Activated CD4-positive, alpha-beta memory T cell treated with anti-CD3 and anti-CD28 coated beads for 36 hours (primary cell): ENCODE measurements around the gene KHSRP. TPM values are rescaled to one million over a fixed set of nuclear protein-coding genes. Genes with fewer than 3 reads are reported as not detected.

Source experiments
- CTCF ChIA-PET: fragments of 350-600 bp; sonication (Branson Sonifier 250); formaldehyde crosslinking; loops from one replicate; lab custom pipeline; 2021; ENCODE audit warnings: antibody characterized with exemption, inconsistent platforms; lab: Charles Lee
- POLR2A ChIA-PET: fragments of 350-600 bp; sonication (Branson Sonifier 250); formaldehyde crosslinking; loops from one replicate; lab custom pipeline; 2021; ENCODE audit warnings: antibody characterized with exemption; lab: Charles Lee
- DNase-seq: peaks from one replicate; pipeline ENCODE4 v3.0.0-alpha.2; 2020
- H3K27ac Mint-ChIP-seq: one replicate; pipeline ENCODE4 v1.8.0; 2021; ENCODE audit warnings: mixed read lengths
- H3K27me3 Mint-ChIP-seq: one replicate; pipeline ENCODE4 v1.8.0; 2021; ENCODE audit warnings: mixed read lengths
- H3K36me3 Mint-ChIP-seq: one replicate; pipeline ENCODE4 v1.8.0; 2021; ENCODE audit warnings: mixed read lengths
- H3K4me1 Mint-ChIP-seq: one replicate; pipeline ENCODE4 v1.8.0; 2021; ENCODE audit warnings: low read depth, mixed read lengths
- H3K4me3 Mint-ChIP-seq: one replicate; pipeline ENCODE4 v1.8.0; 2021; ENCODE audit warnings: mild to moderate bottlenecking, mixed read lengths
- H3K9me3 Mint-ChIP-seq: one replicate; pipeline ENCODE4 v1.8.0; 2021; ENCODE audit warnings: mixed read lengths
- intact Hi-C: fragments of 100-400 bp; cut with micrococcal nuclease; formaldehyde crosslinking; loops from one replicate; pipeline ENCODE4 v1.15.1; 2023
- total RNA-seq, 2 experiments: library from RNA; stranded (reverse); gene quantifications; one replicate each; pipeline ENCODE4 v1.2.3, GENCODE V29; 2021

Gene KHSRP
- total RNA-seq, 2 experiments from 2014 or later = 296 to 305 TPM

DNA sequence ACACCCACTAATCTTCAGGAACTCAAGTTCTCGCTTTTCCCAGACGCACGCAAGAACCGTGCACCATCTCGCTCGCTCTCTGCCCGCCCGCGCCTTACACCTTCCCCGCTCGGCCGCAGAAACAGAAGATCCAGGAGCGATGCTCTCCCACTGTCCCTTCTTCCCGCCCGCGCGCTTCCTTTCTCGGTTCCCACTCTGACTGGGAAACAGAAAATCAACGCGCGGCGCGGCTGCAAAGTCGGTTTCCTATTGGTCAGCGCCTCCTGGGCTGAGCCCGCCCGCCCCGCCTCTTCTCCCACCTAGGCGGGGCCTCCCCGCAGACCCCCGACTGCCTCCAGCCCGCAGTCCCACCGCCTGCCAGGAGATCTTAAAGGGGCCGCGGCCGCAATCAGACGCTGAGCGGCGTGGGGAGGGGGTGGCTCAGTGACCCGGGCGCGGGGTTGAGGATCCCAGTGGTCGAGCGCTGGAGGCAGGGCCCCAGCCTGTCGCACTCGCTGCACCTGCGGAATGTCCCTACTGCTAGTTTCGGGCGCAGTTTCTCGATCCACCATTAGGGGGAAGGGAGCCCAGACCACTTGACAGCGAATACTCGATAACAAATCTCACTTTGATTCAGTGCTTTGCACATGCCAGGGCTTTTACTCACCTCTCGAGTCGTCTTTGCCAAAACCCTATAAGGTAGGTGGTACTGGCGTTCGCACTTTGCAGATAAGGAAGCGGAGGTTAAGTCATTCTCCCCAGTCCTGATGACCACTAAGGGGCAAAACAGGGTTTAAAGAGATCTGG lies 35.7 kb upstream of the KHSRP start:
- peak; percentile 98 for DNase-seq
- H3K36me3 Mint-ChIP-seq = peaks cover 11% of the 10 kb centered on the region
- peaks cover 21% of the 10 kb centered on the region for H3K4me1 Mint-ChIP-seq
- CTCF ChIA-PET = interaction anchor here (0.6 kb wide), 1 partner anchor 61 kb away, joined by 4 read pairs; no protein-coding TSS in a partner anchor
- intact Hi-C loops = loop anchor here (1.0 to 5.0 kb wide), 6 partner anchors 21 to 261 kb away; partner anchors contain the start of genes DENND1C and GTF2F1
- POLR2A ChIA-PET = interaction anchor here (1.1 kb wide), 1 partner anchor 21 kb away, joined by 3 read pairs; the partner anchor contains the start of gene DENND1C
- H3K9me3 Mint-ChIP-seq = peaks cover 8% of the 10 kb centered on the region
- H3K27me3 Mint-ChIP-seq = no peaks in the 10 kb centered on the region
- H3K27ac Mint-ChIP-seq = peak overlapping the region; percentile 88
- H3K4me3 Mint-ChIP-seq = peak overlapping the region; percentile 91

DNA sequence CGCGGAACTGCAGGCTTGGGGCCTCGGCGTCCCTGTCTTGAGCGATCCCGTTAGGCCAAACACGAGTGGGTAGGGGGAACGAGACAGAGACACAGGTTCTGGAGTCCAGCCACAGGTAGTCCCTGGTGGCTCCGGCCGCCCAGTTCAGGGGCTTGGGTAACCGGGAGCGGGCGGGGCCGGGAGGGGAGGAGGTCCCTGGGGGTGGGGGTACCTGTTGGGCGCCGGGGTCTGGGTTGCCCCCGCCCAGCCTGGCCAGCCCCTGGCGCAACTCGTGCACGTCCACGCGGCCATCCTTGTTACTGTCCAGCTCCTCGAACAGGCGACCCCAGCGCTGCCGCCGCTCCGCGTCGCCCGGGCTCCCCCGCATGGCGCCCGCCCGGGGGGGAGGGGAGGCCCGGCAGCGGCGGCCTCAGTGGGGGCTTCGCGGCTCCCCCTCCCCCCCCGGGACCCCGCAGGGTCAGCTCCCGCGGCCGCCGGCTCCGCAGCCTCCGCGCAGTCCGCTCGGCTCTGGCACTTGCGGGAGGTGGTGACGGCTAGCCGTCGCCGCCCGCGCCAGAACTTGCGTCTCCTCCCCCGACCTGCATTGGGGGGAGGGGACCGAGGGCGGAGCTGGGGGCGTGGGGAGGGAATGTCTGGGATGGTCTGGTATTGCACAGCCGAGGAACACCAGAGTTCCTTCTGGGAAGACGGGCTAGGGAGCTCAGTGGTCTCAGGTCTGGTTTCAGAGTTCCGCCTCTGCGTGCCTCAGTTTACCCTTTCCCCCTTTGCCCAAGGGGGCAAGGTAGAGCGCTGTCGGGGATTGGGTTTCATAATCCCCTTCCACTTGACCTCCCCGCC lies 34.9 kb upstream of the KHSRP start, which contains the start of gene SLC25A23:
TSS of gene SLC25A23 (minus strand) at position 531 of the 837 bp plus-strand sequence. CDS start at position 367, 164 bp downstream.
- ChIA-PET CTCF (no interaction called here), POLR2A (interaction anchor here (1.1 kb wide), 1 partner anchor 22 kb away, joined by 3 read pairs; the partner anchor contains the start of gene DENND1C)
- DNase-seq = peak; percentile 73
- Mint-ChIP-seq H3K4me3 (peak within 1 kb of the TSS; percentile 91), H3K36me3 (peaks cover 19% of the 10 kb centered on the region), H3K27me3 (no peaks in the 10 kb centered on the region), H3K9me3 (peaks cover 16% of the 10 kb centered on the region), H3K4me1 (peaks cover 16% of the 10 kb centered on the region), H3K27ac (peak within 1 kb of the TSS; percentile 88)
- intact Hi-C loops = loop anchor here (1.0 to 5.0 kb wide), 6 partner anchors 22 to 260 kb away; partner anchors contain the start of genes DENND1C and GTF2F1

DNA sequence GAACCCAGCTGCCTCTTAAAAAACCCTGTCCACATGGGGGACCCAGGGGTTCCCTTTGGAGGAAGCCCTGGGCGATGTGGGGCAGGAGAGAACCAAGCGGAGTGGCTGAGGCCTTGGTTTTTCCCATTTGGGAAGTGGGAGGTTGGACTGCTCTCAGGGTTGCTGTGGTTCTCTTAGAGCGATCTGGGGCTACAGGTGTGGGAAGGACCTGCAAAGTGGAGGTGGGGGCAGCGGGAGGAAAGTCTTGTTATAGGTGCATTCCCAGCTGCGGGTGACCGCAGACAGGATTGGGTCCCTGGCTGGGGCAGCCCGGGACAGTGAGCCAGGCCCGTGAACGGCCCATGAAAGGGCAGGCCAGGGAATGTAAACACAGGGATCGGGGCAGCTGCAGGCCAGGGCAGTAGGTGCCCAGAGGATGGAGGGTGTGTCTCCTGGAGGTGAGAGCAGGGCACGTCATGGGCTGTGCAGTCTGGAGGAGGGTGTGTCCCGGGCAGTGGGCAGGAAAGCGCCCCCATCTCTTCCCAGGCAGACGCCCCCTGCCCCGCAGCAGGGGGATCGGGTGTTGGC lies 34.2 kb upstream of the KHSRP start:
- Mint-ChIP-seq H3K9me3 (peaks cover 23% of the 10 kb centered on the region), H3K27me3 (no peaks in the 10 kb centered on the region), H3K27ac (no peak overlapping the region), H3K4me1 (peaks cover 13% of the 10 kb centered on the region), H3K4me3 (peak overlapping the region; percentile 82), H3K36me3 (peaks cover 26% of the 10 kb centered on the region)
- intact Hi-C loops = no loop called here
- ChIA-PET POLR2A (interaction anchor here (1.1 kb wide), 1 partner anchor 22 kb away, joined by 3 read pairs; the partner anchor contains the start of gene DENND1C), CTCF (no interaction called here)
- DNase-seq = no peak

DNA sequence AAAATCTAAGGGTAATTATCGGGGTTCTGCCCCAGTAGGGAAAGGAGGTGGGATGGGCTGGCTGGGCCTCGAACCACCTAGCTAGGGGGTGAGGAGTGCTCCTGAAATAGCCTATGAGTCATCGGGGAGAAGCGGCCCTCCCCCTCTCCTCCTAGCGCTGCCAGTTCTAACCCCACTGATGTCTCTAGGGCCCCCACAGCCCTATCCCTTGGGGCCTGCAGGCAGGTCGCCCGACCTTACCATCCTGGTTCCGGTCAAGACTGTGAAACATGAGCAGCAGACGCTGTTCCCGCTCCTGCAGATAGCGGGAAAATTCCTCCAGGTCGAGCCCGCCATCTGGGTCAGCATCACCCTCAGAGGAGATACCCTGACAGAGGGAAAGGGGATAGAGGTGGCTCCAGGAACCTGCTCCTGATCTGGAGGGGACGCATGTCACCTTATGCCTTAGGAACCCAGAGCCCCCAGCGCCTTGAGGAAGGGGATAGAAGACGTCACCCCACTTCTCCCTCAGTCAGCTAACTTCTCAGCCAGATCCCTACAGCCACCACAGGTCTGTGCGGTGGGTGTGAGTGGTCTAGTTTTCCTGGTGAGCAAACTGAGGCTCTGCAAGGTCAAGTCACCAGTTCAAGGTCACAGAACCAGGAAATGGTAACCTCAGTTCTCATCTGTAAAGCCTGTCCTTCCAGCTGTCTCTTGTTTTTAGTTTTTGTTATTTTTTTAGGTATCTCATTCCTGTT lies 33.5 kb upstream of the KHSRP start:
- no peaks in the 10 kb centered on the region for H3K27me3 Mint-ChIP-seq
- CTCF ChIA-PET = no interaction called here
- peak overlapping the region; percentile 82 for H3K4me3 Mint-ChIP-seq
- peaks cover 12% of the 10 kb centered on the region for H3K4me1 Mint-ChIP-seq
- H3K36me3 Mint-ChIP-seq = peaks cover 31% of the 10 kb centered on the region
- intact Hi-C loops = no loop called here
- no peak overlapping the region for H3K27ac Mint-ChIP-seq
- POLR2A ChIA-PET = no interaction called here
- DNase-seq = no peak
- H3K9me3 Mint-ChIP-seq = peaks cover 27% of the 10 kb centered on the region

DNA sequence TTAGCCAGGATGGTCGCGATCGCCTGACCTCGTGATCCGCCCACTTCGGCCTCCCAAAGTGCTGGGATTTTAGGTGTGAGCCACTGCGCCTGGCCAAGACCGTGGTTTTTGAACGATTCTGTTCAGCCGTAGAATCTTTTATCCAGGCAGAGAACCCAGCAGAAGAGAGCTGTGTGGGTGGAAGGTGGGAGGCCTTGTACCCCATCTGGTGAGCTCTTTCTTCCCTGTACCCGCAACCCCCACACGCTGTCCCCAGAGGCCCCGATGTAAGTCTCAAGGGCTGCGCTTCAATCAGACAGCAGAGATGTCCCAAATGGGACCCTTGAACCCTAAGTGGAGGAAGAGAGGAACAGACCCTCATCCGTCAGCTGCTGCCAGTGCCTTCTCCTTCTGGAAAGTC lies 31.3 kb upstream of the KHSRP start:
- peaks cover 12% of the 10 kb centered on the region for H3K4me1 Mint-ChIP-seq
- no peak overlapping the region for H3K4me3 Mint-ChIP-seq
- peaks cover 36% of the 10 kb centered on the region for H3K36me3 Mint-ChIP-seq
- H3K27me3 Mint-ChIP-seq = no peaks in the 10 kb centered on the region
- no peak overlapping the region for H3K27ac Mint-ChIP-seq
- ChIA-PET POLR2A (no interaction called here), CTCF (no interaction called here)
- H3K9me3 Mint-ChIP-seq = peaks cover 27% of the 10 kb centered on the region
- intact Hi-C loops = no loop called here
- DNase-seq = no peak

DNA sequence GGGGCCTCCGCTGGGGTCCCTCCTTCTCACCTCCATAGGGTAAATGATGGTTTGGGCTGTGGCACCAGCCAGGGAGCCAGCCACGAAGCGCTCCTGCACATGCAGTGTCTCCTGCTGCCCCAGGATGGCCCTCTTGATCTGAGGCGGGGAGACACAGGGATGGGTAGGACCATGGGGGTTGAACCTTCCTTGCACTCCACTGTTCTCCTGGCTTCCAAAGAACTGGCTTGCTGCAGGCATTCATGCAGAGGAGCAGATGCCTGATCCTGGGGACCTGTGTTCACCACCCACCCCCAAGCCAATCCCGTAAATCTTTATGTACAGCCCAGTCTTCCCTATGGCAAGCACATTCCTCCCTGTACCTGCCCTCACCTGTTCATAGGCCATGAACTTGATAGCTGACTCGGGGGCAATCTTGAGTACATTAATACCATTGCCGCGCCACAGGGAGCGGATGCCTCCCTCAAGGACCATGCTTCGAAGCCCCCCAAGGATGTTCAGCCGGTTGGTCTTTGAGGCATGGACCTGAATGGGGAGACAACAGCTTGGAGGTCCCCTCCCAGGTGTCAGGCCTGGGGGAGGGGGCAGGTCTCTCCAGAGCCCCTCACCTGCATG lies 29.4 kb upstream of the KHSRP start:
- no peak overlapping the region for H3K27ac Mint-ChIP-seq
- POLR2A ChIA-PET = no interaction called here
- intact Hi-C loops = no loop called here
- peaks cover 27% of the 10 kb centered on the region for H3K9me3 Mint-ChIP-seq
- no peak for DNase-seq
- CTCF ChIA-PET = interaction anchor here (0.6 kb wide), 1 partner anchor 15 kb away, joined by 3 read pairs; no protein-coding TSS in a partner anchor
- H3K36me3 Mint-ChIP-seq = peaks cover 39% of the 10 kb centered on the region
- H3K4me1 Mint-ChIP-seq = peaks cover 6% of the 10 kb centered on the region
- H3K27me3 Mint-ChIP-seq = no peaks in the 10 kb centered on the region
- H3K4me3 Mint-ChIP-seq = no peak overlapping the region

DNA sequence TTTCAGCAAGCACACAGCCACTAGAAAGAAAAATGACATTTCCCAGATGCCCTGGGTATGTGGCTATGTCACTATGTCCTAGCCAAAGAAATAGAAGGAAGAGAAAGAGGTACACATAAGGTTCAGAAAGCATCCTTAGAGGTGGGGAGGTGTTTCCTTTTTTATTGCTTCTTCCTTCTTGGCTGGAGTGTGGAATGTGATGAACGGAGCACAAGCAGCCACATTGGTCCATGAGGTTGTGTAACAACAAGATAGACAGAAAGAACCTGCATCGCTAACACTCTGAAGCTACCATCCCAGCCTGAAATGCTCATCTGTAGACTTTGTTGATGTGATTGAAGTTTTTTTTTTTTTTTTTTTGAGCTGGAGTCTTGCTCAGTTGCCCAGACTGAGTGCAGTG lies 28.3 kb upstream of the KHSRP start:
- CTCF ChIA-PET = no interaction called here
- no peaks in the 10 kb centered on the region for H3K27me3 Mint-ChIP-seq
- no peak overlapping the region for H3K27ac Mint-ChIP-seq
- intact Hi-C loops = no loop called here
- H3K9me3 Mint-ChIP-seq = peaks cover 27% of the 10 kb centered on the region
- no peak overlapping the region for H3K4me3 Mint-ChIP-seq
- no peaks in the 10 kb centered on the region for H3K4me1 Mint-ChIP-seq
- H3K36me3 Mint-ChIP-seq = peaks cover 39% of the 10 kb centered on the region
- DNase-seq = no peak
- POLR2A ChIA-PET = no interaction called here

DNA sequence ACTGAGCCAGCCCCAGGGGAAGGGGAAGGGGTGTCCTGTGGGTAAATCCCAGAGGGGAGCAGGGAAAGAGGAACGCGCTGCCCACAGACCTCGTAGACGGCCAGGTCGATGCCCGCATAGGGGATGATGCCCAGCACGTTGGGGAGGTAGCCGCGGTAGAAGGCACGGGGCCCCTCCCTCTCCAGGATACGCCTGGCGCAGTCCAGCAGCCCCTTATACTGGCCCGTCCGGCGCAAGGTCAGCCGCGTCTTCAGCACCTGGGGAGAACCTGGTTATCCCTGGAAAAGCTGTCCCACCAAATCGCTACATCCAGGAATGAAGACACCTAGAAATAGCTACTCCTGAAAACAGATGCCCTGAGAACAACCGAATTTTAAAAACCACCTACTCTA lies 27.6 kb upstream of the KHSRP start:
- intact Hi-C loops = no loop called here
- ChIA-PET POLR2A (no interaction called here), CTCF (no interaction called here)
- no peaks in the 10 kb centered on the region for H3K27me3 Mint-ChIP-seq
- no peak overlapping the region for H3K27ac Mint-ChIP-seq
- peaks cover 27% of the 10 kb centered on the region for H3K9me3 Mint-ChIP-seq
- DNase-seq = no peak
- no peaks in the 10 kb centered on the region for H3K4me1 Mint-ChIP-seq
- no peak overlapping the region for H3K4me3 Mint-ChIP-seq
- H3K36me3 Mint-ChIP-seq = peaks cover 39% of the 10 kb centered on the region

DNA sequence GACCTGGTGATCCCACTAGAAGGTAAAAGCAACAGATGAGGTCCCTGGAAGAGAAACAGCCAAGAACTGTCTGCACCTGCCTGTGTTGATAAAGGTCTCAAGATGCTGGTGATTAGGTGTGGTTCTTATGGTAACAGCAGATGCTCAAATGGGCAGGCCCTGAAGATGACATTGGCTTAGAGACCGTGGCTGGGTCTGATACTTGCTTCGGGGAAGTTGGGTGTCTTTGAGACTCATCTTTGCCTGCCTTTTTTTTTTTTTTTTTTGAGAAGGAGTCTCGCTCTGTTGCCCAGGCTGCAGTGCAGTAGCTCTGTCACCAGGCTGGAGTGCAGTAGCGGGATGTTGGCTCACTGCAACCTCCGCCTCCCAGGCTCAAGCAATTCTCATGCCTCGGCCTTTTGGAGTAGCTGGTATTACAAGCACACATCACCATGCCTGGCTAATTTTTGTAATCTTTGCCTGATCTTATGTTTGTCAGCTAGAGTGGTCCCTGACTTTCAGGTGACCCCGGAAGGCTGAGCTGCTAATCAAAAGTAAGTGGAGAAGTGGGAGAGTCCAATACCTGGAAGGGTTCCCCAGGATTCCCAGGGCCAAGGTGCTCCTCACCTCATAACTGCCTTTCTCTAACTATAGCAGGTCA lies 27.1 kb upstream of the KHSRP start:
- POLR2A ChIA-PET = no interaction called here
- no peak overlapping the region for H3K27ac Mint-ChIP-seq
- CTCF ChIA-PET = no interaction called here

DNA sequence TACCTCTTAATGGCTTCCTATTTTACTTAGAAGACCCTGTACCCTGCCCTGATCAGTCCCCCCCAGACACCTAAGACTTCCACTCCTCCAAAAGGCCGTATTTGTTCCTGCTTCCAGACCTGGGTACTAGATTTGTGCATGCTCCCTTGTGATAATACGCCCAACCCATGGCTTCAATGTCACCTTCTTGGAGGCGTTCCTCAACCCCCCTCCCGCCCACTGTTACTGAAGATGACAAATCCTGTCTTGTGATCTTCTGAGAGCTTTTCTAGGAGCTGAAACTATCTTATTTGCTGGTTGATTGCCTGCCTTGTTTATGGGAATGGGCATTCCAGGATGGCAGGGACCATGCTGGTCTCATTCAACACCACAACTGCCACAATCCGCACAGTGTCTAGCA lies 25.6 kb upstream of the KHSRP start:
- peaks cover 33% of the 10 kb centered on the region for H3K36me3 Mint-ChIP-seq
- H3K27me3 Mint-ChIP-seq = no peaks in the 10 kb centered on the region
- no peak overlapping the region for H3K4me3 Mint-ChIP-seq
- intact Hi-C loops = no loop called here
- CTCF ChIA-PET = interaction anchor here (0.7 kb wide), 1 partner anchor 37 kb away, joined by 3 read pairs; no protein-coding TSS in a partner anchor
- H3K27ac Mint-ChIP-seq = no peak overlapping the region
- peaks cover 18% of the 10 kb centered on the region for H3K9me3 Mint-ChIP-seq
- H3K4me1 Mint-ChIP-seq = no peaks in the 10 kb centered on the region
- POLR2A ChIA-PET = no interaction called here
- DNase-seq = no peak

More for the DNA sequence above, 27.1 kb upstream of the KHSRP start:
- Mint-ChIP-seq H3K4me3 (no peak overlapping the region), H3K36me3 (peaks cover 40% of the 10 kb centered on the region), H3K4me1 (no peaks in the 10 kb centered on the region), H3K9me3 (peaks cover 27% of the 10 kb centered on the region), H3K27me3 (no peaks in the 10 kb centered on the region)
- DNase-seq = no peak
- intact Hi-C loops = no loop called here
